Pancreas (tissue), 10 donors: ENCODE results near the gene FMNL2. TPM values are rescaled to one million over a fixed set of nuclear protein-coding genes. Genes with fewer than 3 reads are reported as not detected.

Experiments
- ATAC-seq, 4 donors: fragments of 200-7000 bp; cut with Tn5 transposase; one replicate each; pipeline versions ENCODE4 v1.8.0 to v1.9.1; 2020; ENCODE audit warnings: mild to moderate bottlenecking in 4 of 4, moderate library complexity in 4 of 4
- DNase-seq, 6 donors: peaks; one replicate each; pipeline ENCODE4 v3.0.0-alpha.2; 2020
- FAIRE-seq: peaks from 2 replicates; lab custom pipeline; 2012; peaks lifted over from hg19 to GRCh38; lab: Jason Lieb, UNC
- H3K27ac ChIP-seq, 4 donors: fragments of 200-600 bp; sonication (generic); 1 replicate in 3 of 4; 2 replicates in 1 of 4; pipeline versions ENCODE4 v1.5.0 to v1.8.0; 2020
- H3K27me3 ChIP-seq, 4 donors: fragments of 200-600 bp; one replicate each; pipeline ENCODE4 v1.8.0; 2021
- H3K36me3 ChIP-seq, 3 donors: fragments of 200-600 bp; sonication (generic) in 1 of 3; one replicate each; pipeline versions ENCODE4 v1.5.0 to v1.8.0; 2020 to 2021
- H3K4me1 ChIP-seq, 3 donors: fragments of 200-600 bp; one replicate each; pipeline ENCODE4 v1.8.0; 2021
- H3K4me3 ChIP-seq, 4 donors: fragments of 200-600 bp; sonication (generic) in 2 of 4; one replicate each; pipeline versions ENCODE4 v1.5.0 to v1.8.0; 2020 to 2021
- H3K9me3 ChIP-seq, 4 donors: fragments of 200-600 bp; one replicate each; pipeline ENCODE4 v1.8.0; 2021
- WGBS, 2 donors: extraction: QIAGEN DNeasy Blood & Tissue Kit; methylation state at CpG; one replicate each; pipeline ENCODE4 v1.1.7; 2013; 5-methylcytosine and 5-hydroxymethylcytosine counted together
- intact Hi-C, 3 donors: fragments of 100-400 bp; cut with DNase I; formaldehyde crosslinking; loops; one replicate each; pipeline versions ENCODE4 v1.11.1 to v1.14.2; 2022
- polyA plus RNA-seq, 2 donors: library from polyadenylated mRNA; stranded (reverse); fragments of 200-250 nt; gene quantifications; one replicate each; pipeline ENCODE4 v1.2.3, GENCODE V29; 2013
- total RNA-seq, 6 donors: library from RNA; stranded (reverse); fragmentation: NEBNext Ultra II Directional in 4 of 6; extraction: Animal tissue kit (Norgen Biotek cat#: 25700) in 4 of 6; gene quantifications; one replicate each; pipeline versions ENCODE4 v1.2.1 to v1.2.4, GENCODE V29; 2021 to 2023
- TF ChIP-seq, protein P1 (sequence below), 4 donors: fragments of 200-600 bp; sonication (generic) in 3 of 4; IDR thresholded peaks; one replicate each; pipeline versions ENCODE4 v1.5.0 to v1.8.0; 2021; ENCODE audit warnings: antibody characterized with exemption in 4 of 4
- donor health status: healthy with polysubstance abuse.
- donor health status: DM: no; HTN: no; CAD: no; lungs with moderate emphysema.
- donor health status: DM: no; HTN: no; CAD: no.
- donor health status: control.
- donor health status: control.
- donor health status: Bipolar disorder and iron deficiency.
- donor health status: DM: yes; HTN: yes; CAD: no.
- donor health status: DM: no; HTN: no; CAD: no.
- donor health status: DM: no; HTN: no; CAD: no.
- donor health status: DM: yes; HTN: yes; CAD: no.

FMNL2 gene
- total and polyA plus RNA-seq, 8 donors, result 7.5 to 22.3 (median 11.3) TPM

DNA sequence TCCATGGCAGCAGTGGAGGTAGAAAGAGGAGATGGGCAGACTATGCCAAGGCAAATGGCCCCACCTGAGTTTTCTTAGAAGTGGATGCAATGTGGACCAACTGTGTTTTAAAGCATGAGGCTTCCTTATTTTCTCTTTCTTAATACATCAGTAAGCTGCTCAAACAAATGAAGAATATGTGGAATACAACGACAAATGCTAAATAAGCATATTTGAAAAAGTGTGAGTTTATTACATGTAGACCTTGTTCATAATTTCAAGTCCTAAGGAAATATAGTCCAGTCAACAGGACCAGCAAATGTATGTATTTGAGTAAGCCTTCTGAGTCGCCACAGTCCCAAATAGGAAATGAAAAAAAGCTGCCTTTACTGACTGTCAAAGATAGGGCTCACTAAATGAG is 204.4 kb downstream of the FMNL2 start:
- H3K27me3 ChIP-seq, result no peaks in the 10 kb centered on the region
- FAIRE-seq, result no peak
- no peaks in the 10 kb centered on the region for H3K9me3 ChIP-seq
- H3K4me1 ChIP-seq, result no peaks in the 10 kb centered on the region
- H3K36me3 ChIP-seq, result no peaks in the 10 kb centered on the region
- DNase-seq, result no peak
- ATAC-seq, result no peak
- TF ChIP-seq, protein P1, sequence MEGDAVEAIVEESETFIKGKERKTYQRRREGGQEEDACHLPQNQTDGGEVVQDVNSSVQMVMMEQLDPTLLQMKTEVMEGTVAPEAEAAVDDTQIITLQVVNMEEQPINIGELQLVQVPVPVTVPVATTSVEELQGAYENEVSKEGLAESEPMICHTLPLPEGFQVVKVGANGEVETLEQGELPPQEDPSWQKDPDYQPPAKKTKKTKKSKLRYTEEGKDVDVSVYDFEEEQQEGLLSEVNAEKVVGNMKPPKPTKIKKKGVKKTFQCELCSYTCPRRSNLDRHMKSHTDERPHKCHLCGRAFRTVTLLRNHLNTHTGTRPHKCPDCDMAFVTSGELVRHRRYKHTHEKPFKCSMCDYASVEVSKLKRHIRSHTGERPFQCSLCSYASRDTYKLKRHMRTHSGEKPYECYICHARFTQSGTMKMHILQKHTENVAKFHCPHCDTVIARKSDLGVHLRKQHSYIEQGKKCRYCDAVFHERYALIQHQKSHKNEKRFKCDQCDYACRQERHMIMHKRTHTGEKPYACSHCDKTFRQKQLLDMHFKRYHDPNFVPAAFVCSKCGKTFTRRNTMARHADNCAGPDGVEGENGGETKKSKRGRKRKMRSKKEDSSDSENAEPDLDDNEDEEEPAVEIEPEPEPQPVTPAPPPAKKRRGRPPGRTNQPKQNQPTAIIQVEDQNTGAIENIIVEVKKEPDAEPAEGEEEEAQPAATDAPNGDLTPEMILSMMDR (IDR thresholded peaks at IDR 0.05), result no peak
- 96 to 100% methylated on average over 2 of the region's 2 CpGs for WGBS, 2 donors
- intact Hi-C loops, result no loop called here
- no peak overlapping the region for H3K4me3 ChIP-seq
- H3K27ac ChIP-seq, result no peak overlapping the region

DNA sequence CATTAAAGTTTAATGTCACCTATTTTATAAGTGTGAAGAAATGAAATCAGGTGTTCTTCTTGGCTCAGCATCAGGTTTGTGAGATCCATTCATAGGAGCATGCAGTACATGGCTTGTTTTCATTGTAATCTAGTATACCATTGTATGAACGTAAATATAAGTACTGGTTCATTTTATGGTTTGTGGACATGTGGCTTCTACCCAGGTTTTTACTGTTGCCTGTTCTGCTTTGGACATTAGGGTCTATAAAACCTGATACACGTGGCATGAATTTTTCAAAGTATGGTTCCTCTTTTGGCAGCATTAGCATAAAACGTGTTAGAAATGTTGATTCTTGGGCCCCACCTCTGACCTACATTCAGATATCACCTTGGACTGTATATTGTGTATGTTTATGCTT is 206.7 kb downstream of the FMNL2 start:
- ATAC-seq, result no peak
- 78 to 89% methylated on average over 3 of the region's 3 CpGs for whole genome bisulfite sequencing, 2 donors

DNA sequence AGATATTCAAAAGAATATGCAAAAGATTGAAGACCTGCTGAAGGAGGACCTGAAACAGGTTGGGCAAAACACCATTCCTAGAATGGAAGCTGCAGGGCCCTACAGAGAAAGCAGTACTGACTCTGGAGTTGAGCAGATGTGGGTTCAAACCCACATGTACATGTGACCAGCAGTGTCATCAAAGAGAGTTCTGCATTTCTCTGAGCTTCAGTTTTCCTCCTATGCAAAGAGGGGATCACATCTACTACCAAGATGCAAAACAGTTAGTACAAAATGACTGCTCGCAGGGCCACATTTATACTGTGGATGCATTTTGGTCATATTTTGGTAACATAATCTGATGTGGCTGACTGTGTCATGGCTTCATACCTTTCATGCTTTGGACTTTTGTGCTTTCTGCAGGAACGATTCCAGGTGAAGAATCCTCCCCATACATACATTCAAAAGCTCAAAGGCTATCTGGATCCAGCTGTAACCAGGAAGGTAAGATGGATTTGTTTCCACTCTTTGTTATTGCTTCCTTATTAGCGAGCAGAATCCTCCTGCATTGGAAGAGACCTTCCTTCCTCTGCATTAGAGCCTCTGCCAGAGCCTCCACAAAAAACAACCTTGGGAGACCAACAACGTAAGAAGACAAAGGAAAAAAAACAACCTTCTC is 207.5 kb downstream of the FMNL2 start:
- peak overlapping the region in 1 of 4 donors; percentile 35 for H3K27ac ChIP-seq
- 82 to 86% methylated on average over 4 of the region's 4 CpGs for WGBS, 2 donors
- FAIRE-seq (no peak), DNase-seq (no peak), ATAC-seq (peak in 1 of 4 donors; percentile 35)
- no peak overlapping the region for H3K4me3 ChIP-seq
- intact Hi-C loops, result no loop called here
- no peaks in the 10 kb centered on the region for H3K9me3 ChIP-seq
- TF ChIP-seq, protein P1 (IDR thresholded peaks at IDR 0.05), result no peak
- H3K27me3 ChIP-seq, result no peaks in the 10 kb centered on the region
- peaks cover 0 to under 1% (median 0%) of the 10 kb centered on the region in 3 donors for H3K4me1 ChIP-seq
- H3K36me3 ChIP-seq, result no peaks in the 10 kb centered on the region

More for the DNA sequence above, 206.7 kb downstream of the FMNL2 start:
- FAIRE-seq (no peak), DNase-seq (no peak)
- Histone ChIP-seq H3K4me1 (no peaks in the 10 kb centered on the region), H3K27ac (no peak overlapping the region), H3K27me3 (no peaks in the 10 kb centered on the region), H3K36me3 (no peaks in the 10 kb centered on the region), H3K9me3 (no peaks in the 10 kb centered on the region), H3K4me3 (no peak overlapping the region)
- TF ChIP-seq, protein P1 (IDR thresholded peaks at IDR 0.05), result no peak
- intact Hi-C loops, result no loop called here

DNA sequence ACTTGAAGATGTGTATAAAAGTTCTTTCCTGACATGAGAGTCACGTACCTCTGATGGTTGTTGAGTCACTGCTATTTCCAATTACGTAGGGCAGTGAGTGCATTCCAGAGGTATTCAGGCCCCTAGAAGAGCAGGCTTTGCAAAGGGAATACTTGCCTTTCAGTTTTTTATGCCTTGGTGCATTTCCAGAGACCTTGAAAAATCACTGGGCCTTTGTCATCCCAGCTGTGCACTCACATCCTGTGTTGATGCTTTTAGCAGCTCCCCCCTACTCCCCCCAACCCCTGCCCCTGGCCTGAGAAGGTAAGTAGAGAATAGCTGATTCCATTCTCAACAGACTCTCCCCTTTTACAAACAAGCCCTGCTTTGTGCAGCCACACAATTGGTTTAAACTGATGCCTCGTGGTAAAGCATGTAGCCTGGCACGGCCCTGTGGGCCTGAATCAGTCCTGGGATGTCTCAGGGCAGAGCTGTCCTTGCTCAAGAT is 208.1 kb downstream of the FMNL2 start:
- Histone ChIP-seq H3K27ac (peak overlapping the region in 1 of 4 donors; percentile 35), H3K9me3 (no peaks in the 10 kb centered on the region), H3K4me3 (no peak overlapping the region), H3K36me3 (no peaks in the 10 kb centered on the region), H3K27me3 (no peaks in the 10 kb centered on the region), H3K4me1 (peaks cover 0 to 7% (median 3%) of the 10 kb centered on the region in 3 donors)
- ATAC-seq (peak in 3 of 4 donors; percentile 60 to 81 (median 62)), FAIRE-seq (no peak), DNase-seq (peak in 1 of 6 donors; percentile 5)
- TF ChIP-seq, protein P1 (IDR thresholded peaks at IDR 0.05), result no peak
- intact Hi-C loops, result no loop called here
- 53 to 69% methylated on average over 4 of the region's 4 CpGs for WGBS, 2 donors

DNA sequence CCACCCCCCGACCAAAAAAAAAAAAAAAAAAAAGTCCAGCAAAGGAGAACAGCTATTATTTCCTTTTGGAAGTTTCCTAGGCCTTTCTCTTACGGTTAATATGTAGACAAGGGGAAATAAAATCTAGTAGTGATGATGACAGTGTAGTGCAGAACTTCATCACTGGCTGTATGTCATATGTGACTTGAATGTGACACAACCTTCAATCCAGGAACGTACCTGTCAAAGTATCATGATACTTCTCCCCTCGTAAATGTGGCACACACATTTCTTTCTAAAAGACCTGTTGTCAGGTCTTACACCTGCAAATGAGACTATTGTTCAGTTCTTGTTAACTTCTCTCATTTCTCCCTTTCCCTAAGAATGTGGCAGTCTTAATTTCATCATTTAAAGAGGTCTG is 208.7 kb downstream of the FMNL2 start:
- H3K4me1 ChIP-seq, result peaks cover 3 to 13% (median 4%) of the 10 kb centered on the region in 3 donors
- FAIRE-seq (no peak), DNase-seq (no peak), ATAC-seq (no peak)
- H3K9me3 ChIP-seq, result no peaks in the 10 kb centered on the region
- no peak overlapping the region for H3K4me3 ChIP-seq
- no peaks in the 10 kb centered on the region for H3K36me3 ChIP-seq
- no peaks in the 10 kb centered on the region for H3K27me3 ChIP-seq
- TF ChIP-seq, protein P1 (IDR thresholded peaks at IDR 0.05), result no peak
- H3K27ac ChIP-seq, result no peak overlapping the region
- 86 to 96% methylated on average over 4 of the region's 4 CpGs for WGBS, 2 donors
- intact Hi-C loops, result no loop called here
